Activated CD4-positive, alpha-beta memory T cell treated with anti-CD3 and anti-CD28 coated beads for 36 hours (primary cell): ENCODE measurements around the gene SHMT2. TPM values are rescaled to one million over a fixed set of nuclear protein-coding genes. Genes with fewer than 3 reads are reported as not detected.

Experiments
- CTCF ChIA-PET: fragments of 350-600 bp; sonication (Branson Sonifier 250); formaldehyde crosslinking; loops from one replicate; lab custom pipeline; 2021; ENCODE audit warnings: antibody characterized with exemption, inconsistent platforms; lab: Charles Lee
- POLR2A ChIA-PET: fragments of 350-600 bp; sonication (Branson Sonifier 250); formaldehyde crosslinking; loops from one replicate; lab custom pipeline; 2021; ENCODE audit warnings: antibody characterized with exemption; lab: Charles Lee
- DNase-seq: peaks from one replicate; pipeline ENCODE4 v3.0.0-alpha.2; 2020
- H3K27ac Mint-ChIP-seq: one replicate; pipeline ENCODE4 v1.8.0; 2021; ENCODE audit warnings: mixed read lengths
- H3K27me3 Mint-ChIP-seq: one replicate; pipeline ENCODE4 v1.8.0; 2021; ENCODE audit warnings: mixed read lengths
- H3K36me3 Mint-ChIP-seq: one replicate; pipeline ENCODE4 v1.8.0; 2021; ENCODE audit warnings: mixed read lengths
- H3K4me1 Mint-ChIP-seq: one replicate; pipeline ENCODE4 v1.8.0; 2021; ENCODE audit warnings: low read depth, mixed read lengths
- H3K4me3 Mint-ChIP-seq: one replicate; pipeline ENCODE4 v1.8.0; 2021; ENCODE audit warnings: mild to moderate bottlenecking, mixed read lengths
- H3K9me3 Mint-ChIP-seq: one replicate; pipeline ENCODE4 v1.8.0; 2021; ENCODE audit warnings: mixed read lengths
- intact Hi-C: fragments of 100-400 bp; cut with micrococcal nuclease; formaldehyde crosslinking; loops from one replicate; pipeline ENCODE4 v1.15.1; 2023
- total RNA-seq, 2 experiments: library from RNA; stranded (reverse); gene quantifications; one replicate each; pipeline ENCODE4 v1.2.3, GENCODE V29; 2021

Gene SHMT2
- total RNA-seq, 2 experiments from 2014 or later, result 401 to 404 TPM

DNA sequence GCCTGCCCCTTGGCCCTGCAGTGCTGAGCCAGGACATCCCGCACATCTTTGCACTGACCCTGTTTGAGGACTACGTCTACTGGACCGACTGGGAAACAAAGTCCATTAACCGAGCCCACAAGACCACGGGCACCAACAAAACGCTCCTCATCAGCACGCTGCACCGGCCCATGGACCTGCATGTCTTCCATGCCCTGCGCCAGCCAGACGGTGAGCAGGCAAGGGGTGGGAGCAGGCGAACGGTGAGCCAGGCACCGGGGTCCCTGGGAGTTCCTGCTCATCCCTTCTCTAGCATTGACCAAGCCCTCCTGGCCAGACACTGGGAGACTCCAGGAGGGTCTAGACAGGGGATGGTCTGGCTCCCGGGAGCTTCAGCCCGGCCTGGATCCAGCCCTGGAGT, 30.3 kb upstream of the SHMT2 start:
- H3K4me3 Mint-ChIP-seq, result no peak overlapping the region
- no peaks in the 10 kb centered on the region for H3K36me3 Mint-ChIP-seq
- no peaks in the 10 kb centered on the region for H3K27me3 Mint-ChIP-seq
- ChIA-PET CTCF (no interaction called here), POLR2A (no interaction called here)
- no peaks in the 10 kb centered on the region for H3K9me3 Mint-ChIP-seq
- no peak for DNase-seq
- H3K4me1 Mint-ChIP-seq, result no peaks in the 10 kb centered on the region
- intact Hi-C loops, result no loop called here
- no peak overlapping the region for H3K27ac Mint-ChIP-seq

DNA sequence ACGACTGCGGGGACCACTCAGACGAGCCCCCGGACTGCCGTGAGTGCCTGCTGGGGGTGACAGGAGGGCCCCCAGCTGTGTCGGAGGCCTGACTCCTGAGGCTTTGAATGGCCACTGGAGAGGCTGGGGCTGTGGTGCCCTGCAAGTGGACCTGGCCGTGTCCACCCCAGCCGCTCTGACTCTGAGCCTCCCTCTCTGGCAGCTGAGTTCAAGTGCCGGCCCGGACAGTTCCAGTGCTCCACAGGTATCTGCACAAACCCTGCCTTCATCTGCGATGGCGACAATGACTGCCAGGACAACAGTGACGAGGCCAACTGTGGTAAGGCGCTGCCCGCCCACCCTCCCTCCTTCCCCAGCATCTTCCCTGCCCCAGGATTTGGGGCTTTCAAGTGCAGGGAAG, 29.0 kb upstream of the SHMT2 start:
- no peak overlapping the region for H3K4me3 Mint-ChIP-seq
- CTCF ChIA-PET, result no interaction called here
- H3K27me3 Mint-ChIP-seq, result no peaks in the 10 kb centered on the region
- H3K36me3 Mint-ChIP-seq, result no peaks in the 10 kb centered on the region
- DNase-seq, result no peak
- H3K9me3 Mint-ChIP-seq, result no peaks in the 10 kb centered on the region
- H3K27ac Mint-ChIP-seq, result no peak overlapping the region
- H3K4me1 Mint-ChIP-seq, result no peaks in the 10 kb centered on the region
- intact Hi-C loops, result no loop called here
- POLR2A ChIA-PET, result no interaction called here

DNA sequence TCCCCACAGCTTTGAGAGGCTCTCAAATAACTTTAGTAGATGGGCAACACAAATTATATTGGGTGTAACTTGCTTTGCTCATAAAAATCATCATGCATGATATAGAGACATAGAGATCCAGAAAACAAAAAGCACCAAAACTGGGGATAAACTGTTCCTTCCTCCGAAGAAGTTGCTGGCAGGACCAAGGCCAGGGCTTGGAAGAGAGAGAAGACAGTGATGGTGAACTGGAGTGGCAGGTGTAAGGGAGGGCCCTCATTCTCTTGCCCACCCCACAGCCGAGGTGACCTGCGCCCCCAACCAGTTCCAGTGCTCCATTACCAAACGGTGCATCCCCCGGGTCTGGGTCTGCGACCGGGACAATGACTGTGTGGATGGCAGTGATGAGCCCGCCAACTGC, 28.3 kb upstream of the SHMT2 start:
- H3K4me3 Mint-ChIP-seq, result no peak overlapping the region

DNA sequence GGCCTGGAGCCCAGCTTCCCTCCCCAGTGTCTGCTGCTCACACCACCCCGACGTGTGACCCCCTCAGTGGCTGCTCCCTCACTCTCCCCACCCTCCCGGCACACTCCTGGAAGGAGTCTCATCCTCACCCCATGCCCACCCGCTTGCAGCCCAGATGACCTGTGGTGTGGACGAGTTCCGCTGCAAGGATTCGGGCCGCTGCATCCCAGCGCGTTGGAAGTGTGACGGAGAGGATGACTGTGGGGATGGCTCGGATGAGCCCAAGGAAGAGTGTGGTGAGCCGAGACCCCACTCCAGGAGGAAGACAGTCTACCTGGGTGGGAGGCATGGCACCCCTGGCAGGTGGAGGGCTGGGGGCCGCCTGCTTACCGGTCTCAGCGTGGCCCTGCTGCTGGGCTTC, 27.9 kb upstream of the SHMT2 start:
- ChIA-PET POLR2A (no interaction called here), CTCF (no interaction called here)
- Mint-ChIP-seq H3K4me3 (no peak overlapping the region), H3K4me1 (no peaks in the 10 kb centered on the region), H3K9me3 (no peaks in the 10 kb centered on the region), H3K27ac (no peak overlapping the region), H3K36me3 (no peaks in the 10 kb centered on the region), H3K27me3 (no peaks in the 10 kb centered on the region)
- intact Hi-C loops, result no loop called here
- no peak for DNase-seq

More for the DNA sequence above, 28.3 kb upstream of the SHMT2 start:
- no peak for DNase-seq
- ChIA-PET POLR2A (no interaction called here), CTCF (no interaction called here)
- Mint-ChIP-seq H3K36me3 (no peaks in the 10 kb centered on the region), H3K9me3 (no peaks in the 10 kb centered on the region), H3K4me1 (no peaks in the 10 kb centered on the region), H3K27ac (no peak overlapping the region), H3K27me3 (no peaks in the 10 kb centered on the region)
- intact Hi-C loops, result no loop called here

DNA sequence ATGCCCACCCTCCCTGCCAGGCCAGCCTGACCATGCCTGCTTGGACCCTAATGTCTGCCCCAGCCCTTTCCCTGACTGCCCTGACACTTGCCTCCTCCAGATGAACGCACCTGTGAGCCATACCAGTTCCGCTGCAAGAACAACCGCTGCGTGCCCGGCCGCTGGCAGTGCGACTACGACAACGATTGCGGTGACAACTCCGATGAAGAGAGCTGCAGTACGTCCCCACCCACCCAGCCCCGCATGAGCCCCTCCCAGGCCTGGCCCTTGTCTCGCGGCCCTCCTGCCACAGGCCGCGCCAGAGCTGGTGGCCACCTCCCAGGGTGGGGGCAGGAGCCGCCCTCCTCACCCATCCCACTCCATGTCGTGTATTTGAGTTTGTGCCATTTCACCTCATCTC, 27.2 kb upstream of the SHMT2 start:
- ChIA-PET CTCF (no interaction called here), POLR2A (no interaction called here)
- Mint-ChIP-seq H3K9me3 (no peaks in the 10 kb centered on the region), H3K36me3 (no peaks in the 10 kb centered on the region), H3K4me1 (no peaks in the 10 kb centered on the region), H3K27me3 (no peaks in the 10 kb centered on the region), H3K27ac (no peak overlapping the region), H3K4me3 (no peak overlapping the region)
- intact Hi-C loops, result no loop called here
- DNase-seq, result no peak

DNA sequence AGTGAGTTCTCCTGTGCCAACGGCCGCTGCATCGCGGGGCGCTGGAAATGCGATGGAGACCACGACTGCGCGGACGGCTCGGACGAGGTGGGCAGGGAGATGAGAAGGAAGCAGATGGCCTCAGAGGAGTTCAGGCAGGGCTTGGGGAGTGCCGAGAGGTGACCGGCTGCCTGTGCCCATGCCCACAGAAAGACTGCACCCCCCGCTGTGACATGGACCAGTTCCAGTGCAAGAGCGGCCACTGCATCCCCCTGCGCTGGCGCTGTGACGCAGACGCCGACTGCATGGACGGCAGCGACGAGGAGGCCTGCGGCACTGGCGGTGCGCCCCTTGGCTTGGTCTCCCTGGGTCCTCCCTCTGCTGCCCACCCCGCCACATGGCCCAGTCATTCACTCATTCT, 26.3 kb upstream of the SHMT2 start:
- no peaks in the 10 kb centered on the region for H3K27me3 Mint-ChIP-seq
- no peak overlapping the region for H3K4me3 Mint-ChIP-seq
- intact Hi-C loops, result no loop called here
- CTCF ChIA-PET, result no interaction called here
- DNase-seq, result no peak
- POLR2A ChIA-PET, result no interaction called here
- no peaks in the 10 kb centered on the region for H3K36me3 Mint-ChIP-seq
- H3K9me3 Mint-ChIP-seq, result no peaks in the 10 kb centered on the region
- no peak overlapping the region for H3K27ac Mint-ChIP-seq
- no peaks in the 10 kb centered on the region for H3K4me1 Mint-ChIP-seq

DNA sequence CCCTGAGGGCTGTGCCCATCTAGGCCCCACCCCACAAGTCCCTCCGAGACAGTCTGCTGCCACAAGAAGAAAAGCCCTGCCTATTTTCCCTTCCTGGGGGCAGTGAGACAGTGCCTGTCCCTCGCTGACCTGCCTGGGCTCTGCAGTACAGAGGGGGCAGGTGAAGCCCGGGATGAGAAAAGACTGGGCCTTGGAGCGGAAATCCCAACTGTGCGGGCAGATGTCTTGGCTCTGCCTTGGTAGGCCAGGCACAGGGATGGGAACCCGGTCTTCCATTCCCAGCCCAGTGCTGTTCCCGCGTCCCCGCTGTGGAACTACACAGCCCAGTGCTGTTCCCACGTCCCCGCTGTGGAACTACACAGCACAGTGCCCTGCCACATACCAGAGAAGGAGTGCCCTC, 25.7 kb upstream of the SHMT2 start:
- DNase-seq, result no peak
- ChIA-PET POLR2A (no interaction called here), CTCF (no interaction called here)
- Mint-ChIP-seq H3K36me3 (no peaks in the 10 kb centered on the region), H3K9me3 (no peaks in the 10 kb centered on the region), H3K27ac (no peak overlapping the region), H3K4me1 (no peaks in the 10 kb centered on the region), H3K4me3 (no peak overlapping the region), H3K27me3 (no peaks in the 10 kb centered on the region)
- intact Hi-C loops, result no loop called here

DNA sequence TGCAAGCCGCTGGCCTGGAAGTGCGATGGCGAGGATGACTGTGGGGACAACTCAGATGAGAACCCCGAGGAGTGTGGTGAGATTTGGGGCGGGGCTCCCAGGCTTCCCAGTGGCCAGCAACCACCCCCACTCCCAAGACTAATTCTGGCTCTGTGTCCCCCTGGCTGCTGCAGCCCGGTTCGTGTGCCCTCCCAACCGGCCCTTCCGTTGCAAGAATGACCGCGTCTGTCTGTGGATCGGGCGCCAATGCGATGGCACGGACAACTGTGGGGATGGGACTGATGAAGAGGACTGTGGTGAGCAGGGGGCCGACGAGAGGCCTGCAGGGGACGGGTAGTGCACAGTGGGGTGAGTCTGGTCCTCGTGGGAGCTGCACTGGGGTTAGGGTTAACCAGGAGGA, 25.1 kb upstream of the SHMT2 start:
- H3K4me1 Mint-ChIP-seq, result no peaks in the 10 kb centered on the region
- intact Hi-C loops, result no loop called here
- no peaks in the 10 kb centered on the region for H3K27me3 Mint-ChIP-seq
- H3K9me3 Mint-ChIP-seq, result no peaks in the 10 kb centered on the region
- no peak for DNase-seq
- no peaks in the 10 kb centered on the region for H3K36me3 Mint-ChIP-seq
- H3K4me3 Mint-ChIP-seq, result no peak overlapping the region
- H3K27ac Mint-ChIP-seq, result no peak overlapping the region
- CTCF ChIA-PET, result no interaction called here
- POLR2A ChIA-PET, result no interaction called here

DNA sequence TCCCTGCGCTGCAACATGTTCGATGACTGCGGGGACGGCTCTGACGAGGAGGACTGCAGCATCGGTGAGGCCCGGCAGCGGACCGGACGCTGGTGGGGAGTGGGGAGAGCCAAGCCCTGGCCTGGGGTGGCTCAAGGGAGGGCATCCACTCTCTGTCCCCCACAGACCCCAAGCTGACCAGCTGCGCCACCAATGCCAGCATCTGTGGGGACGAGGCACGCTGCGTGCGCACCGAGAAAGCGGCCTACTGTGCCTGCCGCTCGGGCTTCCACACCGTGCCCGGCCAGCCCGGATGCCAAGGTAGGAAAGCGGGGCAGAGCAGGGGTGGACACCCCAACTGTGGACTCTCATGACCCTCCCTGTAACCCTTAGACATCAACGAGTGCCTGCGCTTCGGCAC, 24.3 kb upstream of the SHMT2 start:
- no peaks in the 10 kb centered on the region for H3K4me1 Mint-ChIP-seq
- no peaks in the 10 kb centered on the region for H3K9me3 Mint-ChIP-seq
- no peak overlapping the region for H3K27ac Mint-ChIP-seq
- DNase-seq, result no peak
- H3K36me3 Mint-ChIP-seq, result no peaks in the 10 kb centered on the region
- no peak overlapping the region for H3K4me3 Mint-ChIP-seq
- intact Hi-C loops, result no loop called here
- no peaks in the 10 kb centered on the region for H3K27me3 Mint-ChIP-seq
- POLR2A ChIA-PET, result interaction anchor here (0.5 kb wide), 1 partner anchor 665 kb away, joined by 3 read pairs; no protein-coding TSS in a partner anchor
- CTCF ChIA-PET, result interaction anchor here (1.2 kb wide), 1 partner anchor 38 kb away, joined by 5 read pairs; no protein-coding TSS in a partner anchor

DNA sequence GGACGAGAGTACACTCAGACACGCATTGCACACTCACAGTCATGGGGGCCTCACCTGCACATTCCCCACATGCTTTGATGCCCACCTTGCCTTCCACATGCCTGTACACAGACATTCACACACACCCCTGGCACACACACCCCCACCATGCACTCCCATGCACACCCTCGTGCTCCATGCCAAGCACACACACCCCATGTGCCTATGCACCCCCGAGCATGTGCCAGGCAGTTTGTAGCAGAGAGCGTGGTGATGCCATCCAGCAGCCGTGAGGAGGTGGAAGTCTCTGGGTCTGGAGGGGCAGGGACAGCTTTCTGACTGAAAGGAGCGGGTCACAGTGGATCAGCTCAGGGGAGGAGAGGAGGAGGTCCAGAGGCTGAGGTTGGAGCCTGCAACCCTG, 23.6 kb upstream of the SHMT2 start:
- no peaks in the 10 kb centered on the region for H3K9me3 Mint-ChIP-seq
- no peaks in the 10 kb centered on the region for H3K36me3 Mint-ChIP-seq
- no peak for DNase-seq
- H3K27ac Mint-ChIP-seq, result no peak overlapping the region
- H3K4me1 Mint-ChIP-seq, result no peaks in the 10 kb centered on the region
- CTCF ChIA-PET, result interaction anchor here (1.2 kb wide), 1 partner anchor 37 kb away, joined by 5 read pairs; no protein-coding TSS in a partner anchor
- no peak overlapping the region for H3K4me3 Mint-ChIP-seq
- intact Hi-C loops, result no loop called here
- POLR2A ChIA-PET, result no interaction called here
- no peaks in the 10 kb centered on the region for H3K27me3 Mint-ChIP-seq

DNA sequence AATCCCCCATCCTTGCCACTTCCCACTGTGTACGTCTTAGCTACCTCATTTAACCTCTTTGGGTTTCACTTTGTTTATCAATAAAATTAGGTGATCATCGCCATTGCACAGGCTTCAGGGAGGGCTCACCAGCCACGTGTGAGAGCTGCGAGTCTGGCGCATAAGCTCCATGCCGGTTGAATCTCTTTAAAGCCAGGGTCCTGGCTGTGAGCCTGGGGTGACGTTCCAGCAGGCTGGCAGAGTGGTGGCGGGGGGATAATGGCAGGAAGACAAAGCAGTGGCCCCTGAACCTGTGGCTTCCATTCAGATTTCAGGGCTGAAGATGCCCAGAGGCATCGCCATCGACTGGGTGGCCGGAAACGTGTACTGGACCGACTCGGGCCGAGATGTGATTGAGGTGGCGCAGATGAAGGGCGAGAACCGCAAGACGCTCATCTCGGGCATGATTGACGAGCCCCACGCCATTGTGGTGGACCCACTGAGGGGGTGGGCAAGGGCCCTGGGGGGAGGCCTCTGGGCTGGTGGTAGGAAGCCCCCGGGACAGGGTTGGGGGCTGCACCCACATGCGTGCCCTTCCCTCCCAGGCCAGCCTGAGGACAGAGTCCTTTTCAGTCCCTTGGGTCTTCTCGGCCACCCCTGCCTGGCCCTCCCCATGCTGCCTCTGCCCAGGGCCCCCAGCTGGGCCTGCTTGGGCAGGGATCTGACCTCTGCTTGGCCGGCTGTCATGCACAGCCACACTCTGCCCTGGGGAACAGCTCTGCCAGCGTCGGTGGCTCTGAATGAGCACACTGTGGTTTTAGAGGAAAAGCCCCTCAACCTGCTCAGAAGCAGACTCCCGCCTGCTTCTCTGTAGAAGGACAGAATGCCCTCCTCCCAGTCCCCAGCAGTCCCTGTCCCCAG, 21.5 kb upstream of the SHMT2 start:
- no peak overlapping the region for H3K4me3 Mint-ChIP-seq
- ChIA-PET CTCF (interaction anchor here (1.1 to 2.0 kb wide), 2 partner anchors 35 kb away, joined by 6 read pairs; no protein-coding TSS in a partner anchor), POLR2A (no interaction called here)
- H3K36me3 Mint-ChIP-seq, result no peaks in the 10 kb centered on the region
- no peaks in the 10 kb centered on the region for H3K9me3 Mint-ChIP-seq
- H3K27me3 Mint-ChIP-seq, result no peaks in the 10 kb centered on the region
- intact Hi-C loops, result no loop called here
- no peaks in the 10 kb centered on the region for H3K4me1 Mint-ChIP-seq
- DNase-seq, result no peak
- H3K27ac Mint-ChIP-seq, result no peak overlapping the region

DNA sequence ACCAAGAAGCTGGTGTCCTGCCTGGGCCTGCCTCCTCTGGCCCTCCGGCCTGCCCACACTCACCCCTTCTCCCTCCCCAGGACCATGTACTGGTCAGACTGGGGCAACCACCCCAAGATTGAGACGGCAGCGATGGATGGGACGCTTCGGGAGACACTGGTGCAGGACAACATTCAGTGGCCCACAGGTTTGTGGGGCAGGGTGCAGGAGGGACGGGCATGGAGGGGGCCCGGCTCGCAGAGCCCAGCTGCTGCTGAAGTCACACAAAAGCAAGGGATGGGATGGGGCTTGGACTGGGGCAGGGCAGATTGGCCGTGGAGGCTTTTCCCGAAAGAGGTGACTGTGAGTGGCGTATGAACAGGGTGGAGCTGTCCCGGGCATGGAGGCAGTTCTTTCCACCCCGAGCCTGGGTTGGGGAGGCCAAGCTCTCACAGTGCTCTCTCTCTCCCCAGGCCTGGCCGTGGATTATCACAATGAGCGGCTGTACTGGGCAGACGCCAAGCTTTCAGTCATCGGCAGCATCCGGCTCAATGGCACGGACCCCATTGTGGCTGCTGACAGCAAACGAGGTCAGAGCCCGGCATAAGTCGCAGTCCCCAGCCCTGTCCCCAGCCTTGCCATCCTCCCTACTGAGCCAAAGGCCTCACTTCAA, 20.8 kb upstream of the SHMT2 start:
- no peak overlapping the region for H3K27ac Mint-ChIP-seq
- H3K9me3 Mint-ChIP-seq, result no peaks in the 10 kb centered on the region
- DNase-seq, result no peak
- intact Hi-C loops, result no loop called here
- H3K27me3 Mint-ChIP-seq, result peaks cover 6% of the 10 kb centered on the region
- H3K4me3 Mint-ChIP-seq, result no peak overlapping the region
- H3K36me3 Mint-ChIP-seq, result no peaks in the 10 kb centered on the region
- POLR2A ChIA-PET, result no interaction called here
- peaks cover 6% of the 10 kb centered on the region for H3K4me1 Mint-ChIP-seq
- CTCF ChIA-PET, result interaction anchor here (2.0 kb wide), 1 partner anchor 34 kb away, joined by 6 read pairs; no protein-coding TSS in a partner anchor
